Left kidney (tissue), 2 donors: ENCODE data around the gene JPH4. TPM values are rescaled to one million over a fixed set of nuclear protein-coding genes. Genes with fewer than 3 reads are reported as not detected.
"Not testable (repeated sequence)": the region's sequence is repeated elsewhere in the genome, so short reads cannot be mapped to it uniquely, and the experiment has no call there.

ENCODE experiments used
- DNase-seq: peaks from one replicate; pipeline ENCODE4 v3.0.0-alpha.2; 2013
- polyA plus RNA-seq: library from polyadenylated mRNA; unstranded; fragments of 120-200 nt; gene quantifications from one replicate; pipeline ENCODE4 v1.2.1, GENCODE V29; 2013; ENCODE audit not compliant: insufficient read length

JPH4 gene
- polyA plus RNA-seq, 1 donor = 8.9 TPM

GRCh38 chr14:23609411-23610089 is 31.0 kb upstream of the JPH4 start:
- DNase-seq = not testable (repeated sequence)

DNA sequence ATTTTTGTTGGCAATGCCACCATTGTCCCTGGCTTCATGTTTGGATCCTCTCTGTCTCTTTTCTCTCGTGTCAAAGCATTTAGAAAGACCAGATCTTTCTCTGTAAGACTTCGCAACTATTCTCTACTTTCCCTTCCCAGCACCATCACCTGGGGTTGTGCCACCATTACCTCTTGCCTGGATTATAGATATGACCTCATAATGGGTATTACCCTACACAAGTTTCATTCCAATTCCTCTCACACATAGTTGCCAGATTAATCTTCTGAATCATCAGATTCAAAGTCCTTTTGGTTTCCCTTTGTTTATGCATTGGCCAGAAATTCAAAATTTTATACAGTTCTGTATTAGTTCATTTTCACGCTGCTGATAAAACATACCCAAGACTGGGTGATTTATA is 30.4 kb upstream of the JPH4 start:
- DNase-seq = no peak

DNA sequence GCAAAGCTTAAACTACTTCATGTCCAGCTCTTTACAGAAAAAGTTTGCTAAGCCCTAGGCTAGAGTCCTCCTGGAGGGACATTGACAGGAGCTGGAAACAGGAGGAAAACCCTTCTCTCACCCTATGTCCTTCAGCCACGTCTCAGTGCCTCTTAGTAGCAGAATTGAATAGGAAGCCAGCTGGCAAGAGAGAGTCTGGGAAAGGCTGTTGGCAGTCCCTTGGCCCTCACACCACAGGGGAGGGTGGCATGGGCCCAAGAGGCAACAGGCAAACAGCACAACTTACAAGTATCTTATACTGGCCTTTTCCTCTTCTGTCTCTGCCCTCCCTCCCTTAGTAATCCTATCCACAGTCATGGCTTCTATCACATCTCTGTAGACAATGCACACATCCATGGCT is 29.9 kb upstream of the JPH4 start:
- DNase-seq = no peak

DNA sequence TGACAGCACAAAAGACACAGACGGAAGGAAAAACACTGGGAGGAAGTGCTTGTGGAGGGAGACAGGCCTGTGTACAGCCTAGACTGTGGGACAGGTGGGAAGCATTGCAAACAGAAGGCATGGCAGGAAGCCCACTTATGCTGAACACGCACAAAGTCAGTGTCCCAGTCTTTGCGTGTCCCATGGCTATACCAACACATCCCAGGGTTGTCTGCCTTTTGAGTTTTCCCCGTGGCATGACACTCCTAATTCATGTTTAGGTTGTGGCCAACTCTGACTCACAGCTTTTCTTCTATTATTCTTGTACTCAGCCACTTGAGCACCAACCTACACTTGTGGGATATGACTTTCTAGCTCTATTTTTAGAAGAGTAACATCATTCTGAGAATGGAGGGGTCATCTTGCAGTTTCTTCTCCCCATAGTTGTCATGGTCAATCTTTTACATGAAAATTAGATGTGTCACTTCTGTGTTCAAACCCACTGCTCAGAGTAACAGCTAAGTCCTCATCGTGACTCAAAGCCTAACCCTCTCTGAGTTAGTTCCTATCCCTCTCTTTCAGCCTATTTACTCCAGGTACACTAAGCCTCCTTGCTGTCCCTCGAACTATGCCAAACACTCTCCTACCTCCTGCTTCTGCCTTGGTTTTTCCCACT is 27.5 kb upstream of the JPH4 start:
- no peak for DNase-seq

DNA sequence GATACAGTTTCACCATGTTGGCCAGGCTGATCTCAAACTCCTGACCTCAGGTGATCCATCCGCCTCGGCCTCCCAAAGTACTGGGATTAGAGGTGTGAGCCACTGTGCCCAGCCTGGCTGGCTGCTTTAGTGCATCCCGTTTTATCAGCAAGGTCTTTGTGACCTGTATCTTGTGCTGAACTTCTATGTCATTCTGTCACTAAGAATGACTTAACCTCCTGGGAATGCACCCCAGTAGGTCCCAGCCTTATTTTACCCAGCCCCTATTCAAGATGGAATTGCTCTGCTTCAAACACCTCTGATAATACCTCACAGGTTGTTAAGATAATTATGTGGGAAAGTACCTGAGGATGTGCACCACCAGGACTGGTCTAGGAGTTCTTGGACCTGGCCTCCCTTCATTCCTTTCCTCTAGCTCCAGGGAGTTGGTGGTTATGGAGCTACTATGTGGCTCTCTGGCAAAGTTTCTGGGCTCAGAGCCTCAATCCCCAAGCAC is 26.1 kb upstream of the JPH4 start:
- DNase-seq = no peak

DNA sequence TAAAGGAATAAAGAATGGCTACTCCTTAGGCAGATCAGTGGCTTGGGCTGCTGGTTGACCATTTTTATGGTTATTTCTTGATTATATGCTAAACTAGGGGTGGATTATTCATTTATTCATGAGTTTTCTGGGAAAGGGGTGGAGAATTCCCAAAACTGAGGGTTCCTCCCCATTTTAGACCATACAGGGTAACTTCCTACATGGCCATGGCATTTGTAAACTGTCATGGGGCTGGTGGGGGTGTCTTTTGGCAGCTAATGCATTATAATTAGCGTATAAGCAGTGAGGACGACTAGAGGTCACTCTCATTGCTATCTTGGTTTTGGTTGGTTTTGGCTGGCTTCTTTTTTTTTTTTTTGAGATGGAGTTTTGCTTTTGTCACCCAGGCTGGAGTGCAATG is 25.6 kb upstream of the JPH4 start:
- no peak for DNase-seq

DNA sequence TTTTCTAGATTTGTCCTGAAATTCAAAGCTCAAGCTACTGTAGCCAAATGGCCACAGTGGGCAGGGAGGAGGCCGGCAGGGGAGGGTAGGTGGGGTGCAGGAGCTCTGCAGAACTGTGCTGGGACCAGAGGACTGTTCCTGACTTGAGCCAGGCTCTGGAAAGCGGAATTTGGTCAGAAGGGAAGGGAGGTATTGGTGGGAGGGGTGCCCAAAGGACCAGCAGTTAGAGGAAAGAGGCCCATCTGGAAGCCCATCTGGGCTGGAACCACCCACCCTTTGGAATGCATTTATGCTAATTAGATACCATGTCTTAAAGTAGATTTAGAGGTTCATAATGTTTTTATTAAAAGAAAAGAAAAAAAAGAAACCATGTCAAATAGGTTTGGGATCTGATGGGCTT is 24.5 kb upstream of the JPH4 start:
- no peak for DNase-seq

DNA sequence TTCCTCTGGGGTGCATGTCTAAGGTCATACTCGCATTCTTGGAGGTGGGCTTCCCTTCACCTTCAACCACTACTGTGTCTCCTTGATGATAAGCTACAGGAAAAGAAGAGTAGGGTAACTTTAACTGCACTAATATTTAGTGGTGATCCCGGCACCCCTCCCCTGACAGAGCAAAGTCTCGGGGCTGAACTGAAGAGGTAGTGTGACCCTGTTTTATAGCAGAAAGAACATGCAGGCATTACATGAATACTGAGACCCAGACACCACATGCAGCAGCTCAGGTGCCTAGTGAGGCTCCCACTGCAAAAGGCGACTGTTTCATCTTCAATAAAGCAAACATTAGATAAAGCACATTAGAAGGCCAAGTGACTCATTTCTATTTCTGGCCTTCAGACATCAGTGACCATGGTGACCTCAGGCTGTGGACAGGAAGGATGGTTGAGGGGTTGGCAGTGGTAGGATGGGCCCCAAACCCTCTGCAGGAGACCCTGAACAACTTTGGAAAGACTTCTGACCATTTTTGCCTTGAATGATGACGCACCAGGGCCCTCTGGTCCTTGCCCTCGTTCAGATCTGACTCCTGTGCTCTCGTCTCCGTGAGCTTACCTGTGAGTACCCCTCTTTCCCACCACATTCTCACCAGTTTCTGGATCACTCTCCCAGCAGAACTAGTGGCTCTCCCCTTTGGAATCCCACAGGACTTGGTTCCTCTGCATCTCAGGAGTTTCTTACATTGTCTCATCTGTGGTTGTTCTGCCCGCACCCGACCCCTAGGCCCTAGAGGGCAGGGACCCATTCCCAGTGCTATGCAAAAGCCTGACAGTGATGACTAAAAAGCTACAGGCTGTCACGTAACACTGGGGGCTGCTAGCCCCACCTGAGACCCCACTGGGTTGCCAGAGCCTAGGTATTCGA is 23.8 kb upstream of the JPH4 start:
- DNase-seq = no peak

- no peak for DNase-seq
These were observed 23.2 kb upstream of the JPH4 start for GRCh38 chr14:23601845-23602180.

DNA sequence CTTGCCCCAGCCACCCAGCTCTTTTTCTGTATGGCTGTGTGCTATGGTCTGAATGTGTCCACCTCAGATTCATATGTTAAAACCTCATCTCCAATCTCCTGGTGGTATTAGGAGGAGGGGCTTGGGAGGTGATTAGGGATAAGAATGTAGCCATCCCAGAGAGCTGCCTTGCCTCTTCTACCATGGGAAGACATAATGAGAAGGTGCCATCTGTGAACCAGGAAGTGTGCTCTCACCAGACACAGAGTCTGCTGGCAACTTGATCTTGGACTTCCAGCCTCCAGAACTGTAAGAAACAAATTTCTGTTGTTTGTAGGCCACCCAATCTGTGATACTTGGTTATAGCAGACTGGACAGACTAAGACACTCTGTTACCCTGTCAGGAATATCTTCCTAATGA is 22.8 kb upstream of the JPH4 start:
- no peak for DNase-seq

DNA sequence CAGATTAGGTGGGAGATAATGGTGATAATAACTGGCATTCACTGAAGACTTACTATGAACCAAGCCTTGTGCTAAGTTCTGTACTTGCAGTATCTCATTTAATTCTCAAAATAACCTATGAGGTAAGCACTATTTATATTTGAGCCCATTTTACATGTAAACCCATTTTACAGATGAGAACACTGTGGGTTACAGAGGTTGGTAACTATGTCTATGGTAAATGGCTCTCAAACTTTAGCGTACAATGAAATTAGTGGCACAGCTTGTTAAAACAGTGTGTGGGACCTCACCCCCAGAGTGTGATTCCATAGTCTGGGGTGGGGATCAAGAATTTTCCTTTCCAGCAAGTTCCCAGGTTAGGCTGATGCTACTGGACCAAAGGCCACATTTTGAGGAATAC is 22.2 kb upstream of the JPH4 start:
- no peak for DNase-seq

DNA sequence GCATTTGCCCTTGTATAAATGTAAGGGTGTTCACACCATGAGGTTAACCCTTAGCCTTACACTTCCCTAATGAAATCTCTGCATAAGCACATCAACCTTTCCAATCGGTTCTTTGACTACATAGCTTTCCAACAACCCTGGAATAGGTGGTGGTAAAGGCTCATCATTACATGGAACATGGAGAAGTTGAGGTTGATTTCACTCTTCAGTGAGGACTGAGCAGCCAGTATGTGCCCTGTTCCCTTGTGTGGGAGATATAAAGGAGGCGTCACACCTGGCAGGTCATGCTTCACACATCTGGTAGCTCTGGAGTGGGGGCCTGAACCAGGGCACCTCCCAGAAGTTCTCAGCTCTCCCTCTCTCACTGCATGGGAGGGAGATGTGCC is 21.7 kb upstream of the JPH4 start:
- DNase-seq = no peak

DNA sequence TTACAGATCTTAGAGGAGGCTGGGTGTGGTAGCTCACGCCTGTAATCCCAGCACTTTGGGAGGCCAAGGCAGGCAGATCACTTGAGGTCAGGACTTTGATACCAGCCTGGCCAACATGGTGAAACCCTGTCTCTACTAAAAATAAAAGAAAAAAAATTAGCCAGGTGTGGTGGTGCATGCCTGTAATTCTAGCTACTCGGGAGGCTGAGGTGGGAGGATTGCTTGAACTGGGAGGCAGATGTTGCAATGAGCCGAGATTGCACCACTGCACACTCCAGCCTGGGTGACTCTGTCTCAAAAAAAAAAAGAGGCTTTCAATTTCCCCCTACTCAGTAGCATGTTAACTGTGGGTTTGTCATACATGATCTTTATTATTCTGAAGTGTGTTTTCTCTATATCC is 15.6 kb upstream of the JPH4 start:
- not testable (repeated sequence) for DNase-seq

- DNase-seq = no peak
These were observed 11.6 kb upstream of the JPH4 start for GRCh38 chr14:23590198-23590597.

DNA sequence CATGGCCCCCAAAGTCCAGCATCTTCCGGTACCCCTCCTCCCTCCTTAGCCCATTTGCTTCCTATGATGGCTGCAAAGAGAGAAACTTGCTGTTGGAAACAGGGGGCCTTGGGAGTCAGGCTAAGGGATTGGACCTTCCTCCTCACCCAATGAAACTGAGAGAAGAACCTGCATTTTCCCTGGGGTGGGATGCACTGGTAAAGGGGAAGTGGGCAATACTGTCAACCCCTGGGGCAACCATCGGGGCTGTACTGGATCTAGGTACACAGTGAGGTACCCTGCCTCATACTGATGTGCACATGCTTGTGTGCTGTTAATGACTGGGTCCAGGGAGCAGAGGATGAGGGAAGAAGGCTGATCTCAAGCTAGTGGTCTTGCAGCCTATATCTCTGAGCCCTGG is 11.0 kb upstream of the JPH4 start:
- DNase-seq = no peak

- DNase-seq = peak; percentile 91
These were observed 10.5 kb upstream of the JPH4 start for GRCh38 chr14:23588884-23589598.

DNA sequence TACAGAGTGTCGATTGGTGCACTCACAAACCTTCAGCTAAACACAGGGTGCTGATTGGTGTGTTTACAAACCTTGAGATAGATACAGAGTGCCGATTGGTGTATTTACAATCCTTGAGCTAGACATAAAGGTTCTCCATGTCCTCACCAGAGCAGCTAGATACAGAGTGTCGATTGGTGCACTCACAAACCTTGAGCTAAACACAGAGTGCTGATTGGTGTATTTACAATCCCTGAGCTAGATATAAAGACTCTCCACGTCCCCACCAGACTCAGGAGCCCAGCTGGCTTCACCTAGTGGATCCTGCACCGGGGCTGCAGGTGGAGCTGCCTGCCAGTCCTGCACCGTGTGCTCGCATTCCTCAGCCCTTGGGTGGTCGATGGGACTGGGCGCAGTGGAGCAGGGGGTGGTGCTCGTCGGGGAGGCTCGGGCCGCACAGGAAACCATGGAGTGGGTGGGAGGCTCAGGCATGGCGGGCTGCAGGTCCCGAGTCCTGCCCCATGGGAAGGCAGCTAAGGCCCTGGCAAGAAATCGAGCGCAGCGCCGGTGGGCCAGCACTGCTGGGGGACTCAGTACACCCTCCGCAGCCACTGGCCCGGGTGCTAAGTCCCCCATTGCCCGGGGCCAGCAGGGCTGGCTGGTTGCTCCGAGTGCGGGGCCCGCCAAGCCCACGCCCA is 6.1 kb upstream of the JPH4 start:
- not testable (repeated sequence) for DNase-seq

DNA sequence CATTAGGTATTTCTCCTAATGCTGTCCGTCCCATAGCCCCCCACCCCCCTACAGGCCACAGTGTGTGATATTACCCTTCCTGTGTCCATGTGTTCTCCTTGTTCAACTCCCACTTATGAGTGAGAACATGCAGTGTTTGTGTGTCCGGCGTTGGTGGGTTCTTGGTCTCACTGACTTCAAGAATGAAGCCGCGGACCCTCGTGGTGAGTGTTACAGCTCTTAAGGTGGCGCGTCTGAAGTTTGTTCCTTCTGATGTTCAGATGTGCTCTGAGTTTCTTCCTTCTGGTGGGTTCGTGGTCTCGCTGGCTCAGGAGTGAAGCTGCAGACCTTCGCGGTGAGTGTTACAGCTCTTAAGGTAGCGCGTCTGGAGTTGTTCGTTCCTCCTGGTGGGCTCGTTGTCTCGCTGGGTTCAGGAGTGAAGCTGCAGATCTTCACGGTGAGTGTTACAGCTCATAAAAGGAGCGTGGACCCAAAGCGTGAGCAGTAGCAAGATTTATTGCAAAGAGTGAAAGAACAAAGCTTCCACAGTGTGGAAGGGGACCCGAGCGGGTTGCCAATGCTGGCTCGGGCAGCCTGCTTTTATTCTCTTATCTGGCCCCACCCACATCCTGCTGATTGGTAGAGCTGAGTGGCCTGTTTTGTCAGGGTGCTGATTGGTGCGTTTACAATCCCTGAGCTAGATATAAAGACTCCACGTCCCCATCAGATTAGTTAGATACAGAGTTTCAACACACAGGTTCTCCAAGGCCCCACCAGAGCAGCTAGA is 5.4 kb upstream of the JPH4 start:
- not testable (repeated sequence) for DNase-seq

- no peak for DNase-seq
These were observed 4.5 kb upstream of the JPH4 start for GRCh38 chr14:23582906-23583760.

DNA sequence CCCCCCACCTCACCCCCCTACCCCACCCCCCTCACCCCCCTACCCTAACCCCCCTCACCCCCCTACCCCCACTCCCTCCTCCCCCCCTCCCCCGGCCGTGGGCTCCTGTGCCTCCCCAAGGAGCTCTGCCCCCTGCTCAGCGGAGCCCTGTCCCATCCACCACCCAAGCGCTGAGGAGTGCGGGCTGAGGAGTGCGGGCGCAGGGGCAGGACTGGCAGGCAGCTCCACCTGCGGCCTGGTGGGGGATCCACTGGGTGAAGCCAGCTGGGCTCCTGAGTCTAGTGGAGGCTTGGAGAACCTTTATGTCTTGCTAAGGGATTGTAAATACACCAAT is 2.3 kb upstream of the JPH4 start:
- no peak for DNase-seq
